Type B pancreatic cell (in vitro differentiated cells): ENCODE data around the gene GOLGA1. TPM values are rescaled to one million over a fixed set of nuclear protein-coding genes. Genes with fewer than 3 reads are reported as not detected.

ENCODE experiments used
- DNase-seq: peaks from one replicate; pipeline ENCODE4 v3.0.0; 2021; ENCODE audit warnings: mixed read lengths; ENCODE audit not compliant: unreplicated experiment; ENCODE audit errors: extremely low spot score
- H3K27ac Mint-ChIP-seq: 2 replicates; pipeline ENCODE4 v1.8.0; 2021; ENCODE audit warnings: mild to moderate bottlenecking, mixed read lengths
- H3K27me3 Mint-ChIP-seq: 2 replicates; pipeline ENCODE4 v1.8.0; 2021; ENCODE audit warnings: mixed read lengths
- H3K36me3 Mint-ChIP-seq: 2 replicates; pipeline ENCODE4 v1.8.0; 2021; ENCODE audit warnings: mixed read lengths
- H3K4me1 Mint-ChIP-seq: one replicate; pipeline ENCODE4 v1.8.0; 2021; ENCODE audit warnings: mixed read lengths; ENCODE audit not compliant: unreplicated experiment
- H3K4me3 Mint-ChIP-seq: 2 replicates; pipeline ENCODE4 v1.8.0; 2021; ENCODE audit warnings: mild to moderate bottlenecking, mixed read lengths
- H3K9me3 Mint-ChIP-seq: 2 replicates; pipeline ENCODE4 v1.8.0; 2021; ENCODE audit warnings: mixed read lengths
- CTCF ChIP-seq: fragments of 200-600 bp; sonication (generic); conservative IDR thresholded peaks from 2 replicates; pipeline ENCODE4 v1.5.0; 2021; ENCODE audit warnings: antibody characterized with exemption, mild to moderate bottlenecking
- total RNA-seq: library from RNA; stranded (reverse); gene quantifications from 2 replicates; pipeline ENCODE4 v1.2.1, GENCODE V29; 2021; ENCODE audit warnings: low replicate concordance

GOLGA1 gene
- total RNA-seq, 1 donor from 2014 or later: 18.4 TPM

- Mint-ChIP-seq H3K4me3 (no peak overlapping the region), H3K4me1 (peaks cover 10% of the 10 kb centered on the region), H3K36me3 (no peaks in the 10 kb centered on the region), H3K9me3 (no peaks in the 10 kb centered on the region), H3K27me3 (no peaks in the 10 kb centered on the region), H3K27ac (no peak overlapping the region)
- DNase-seq: no peak
- no peak for TF ChIP-seq CTCF
Observed at GRCh38 chr9:124946167-124946566, 5.3 kb upstream of the GOLGA1 start.

- peaks cover 19% of the 10 kb centered on the region for H3K4me1 Mint-ChIP-seq
- H3K4me3 Mint-ChIP-seq: peak overlapping the region; percentile 98
- H3K9me3 Mint-ChIP-seq: no peaks in the 10 kb centered on the region
Observed at GRCh38 chr9:124941679-124942561, 1.0 kb upstream of the GOLGA1 start.

GRCh38 chr9:124940521-124940893 is 376 bp downstream of the GOLGA1 start:
- H3K27ac Mint-ChIP-seq: peak overlapping the region; percentile 90
- H3K4me1 Mint-ChIP-seq: peaks cover 19% of the 10 kb centered on the region
- no peak for DNase-seq
- H3K36me3 Mint-ChIP-seq: peaks cover 6% of the 10 kb centered on the region
- no peaks in the 10 kb centered on the region for H3K9me3 Mint-ChIP-seq
- H3K4me3 Mint-ChIP-seq: peak overlapping the region; percentile 98
- TF ChIP-seq CTCF: no peak
- H3K27me3 Mint-ChIP-seq: no peaks in the 10 kb centered on the region

More at GRCh38 chr9:124941679-124942561, 1.0 kb upstream of the GOLGA1 start:
- no peak for TF ChIP-seq CTCF
- no peak for DNase-seq
- Mint-ChIP-seq H3K36me3 (no peaks in the 10 kb centered on the region), H3K27me3 (no peaks in the 10 kb centered on the region), H3K27ac (peak overlapping the region; percentile 96)

- no peak for DNase-seq
- H3K27me3 Mint-ChIP-seq: no peaks in the 10 kb centered on the region
- H3K36me3 Mint-ChIP-seq: peaks cover 6% of the 10 kb centered on the region
- peak overlapping the region; percentile 90 for H3K27ac Mint-ChIP-seq
- H3K4me3 Mint-ChIP-seq: peak overlapping the region; percentile 98
- no peak for TF ChIP-seq CTCF
- no peaks in the 10 kb centered on the region for H3K9me3 Mint-ChIP-seq
- peaks cover 19% of the 10 kb centered on the region for H3K4me1 Mint-ChIP-seq
Observed at GRCh38 chr9:124939944-124940343, 939 bp downstream of the GOLGA1 start.

- no peaks in the 10 kb centered on the region for H3K9me3 Mint-ChIP-seq
- H3K27me3 Mint-ChIP-seq: no peaks in the 10 kb centered on the region
- no peak for TF ChIP-seq CTCF
- H3K4me3 Mint-ChIP-seq: no peak overlapping the region
- H3K4me1 Mint-ChIP-seq: peaks cover 3% of the 10 kb centered on the region
- peaks cover 16% of the 10 kb centered on the region for H3K36me3 Mint-ChIP-seq
- peak overlapping the region; percentile 74 for H3K27ac Mint-ChIP-seq
- no peak for DNase-seq
Observed at GRCh38 chr9:124934290-124934689, 6.6 kb downstream of the GOLGA1 start.
